Panc1 (cell line): ENCODE results near the gene YLPM1. TPM values are rescaled to one million over a fixed set of nuclear protein-coding genes. Genes with fewer than 3 reads are reported as not detected.

Source experiments
- ATAC-seq: fragments of 200-7000 bp; cut with Tn5 transposase; 2 replicates; pipeline ENCODE4 v1.9.1; 2020; ENCODE audit warnings: mild to moderate bottlenecking, moderate library complexity
- BruUV-seq: library from RNA; stranded (reverse); fragments of 400-500 nt; replicated peaks from 2 replicates; lab custom pipeline; 2021; lab: Mats Ljungman, UMichigan
- CTCF ChIA-PET: fragments of 300-600 bp; sonication (Branson Sonifier 250); formaldehyde crosslinking; loops from one replicate; lab custom pipeline; 2022; ENCODE audit warnings: antibody characterized with exemption; lab: Charles Lee
- POLR2A ChIA-PET: fragments of 300-600 bp; sonication (Branson Sonifier 250); formaldehyde crosslinking; loops from one replicate; lab custom pipeline; 2022; ENCODE audit warnings: antibody characterized with exemption; lab: Charles Lee
- DNase-seq: peaks from one replicate; pipeline ENCODE4 v3.0.0-alpha.2; 2010; ENCODE audit warnings: low read depth, low spot score
- H3K27ac ChIP-seq: 2 replicates; pipeline ENCODE4 v1.5.1; 2011; ENCODE audit warnings: mild to moderate bottlenecking, low read length, inconsistent platforms
- H3K27me3 ChIP-seq: fragments of 200-500 bp; sonication (Bioruptor generic); 2 replicates; pipeline ENCODE4 v1.6.0; 2014; ENCODE audit warnings: low read length, inconsistent platforms; ENCODE audit not compliant: control insufficient read depth, insufficient read depth
- H3K36me3 ChIP-seq: fragments of 200-500 bp; sonication (Bioruptor generic); 2 replicates; pipeline ENCODE4 v1.5.1; 2014; ENCODE audit warnings: inconsistent platforms, mild to moderate bottlenecking, low read length, moderate library complexity; ENCODE audit not compliant: control insufficient read depth, insufficient read depth
- H3K4me1 ChIP-seq: 2 replicates; pipeline ENCODE4 v1.5.1; 2011; ENCODE audit warnings: inconsistent platforms, mild to moderate bottlenecking, low read length, moderate library complexity; ENCODE audit not compliant: control insufficient read depth, insufficient read depth
- H3K4me3 ChIP-seq, 2 experiments: 2 replicates each; pipeline ENCODE4 v1.5.1; 2011 to 2012; ENCODE audit warnings: low read depth in 2 of 2, low read length in 2 of 2, mild to moderate bottlenecking in 2 of 2, inconsistent platforms in 1 of 2, moderate library complexity in 1 of 2
- H3K9me3 ChIP-seq: fragments of 200-500 bp; sonication (Bioruptor generic); 2 replicates; pipeline ENCODE4 v1.5.1; 2014; ENCODE audit warnings: low read depth, mild to moderate bottlenecking, inconsistent platforms, low read length, moderate library complexity; ENCODE audit not compliant: control insufficient read depth, insufficient read depth
- POLR2AphosphoS5 ChIP-seq: IDR thresholded peaks from 2 replicates; pipeline ENCODE4 v1.6.1; 2012; ENCODE audit warnings: mild to moderate bottlenecking, low read depth, low read length, moderate library complexity
- SIN3A ChIP-seq: IDR thresholded peaks from 2 replicates; pipeline ENCODE4 v1.6.1; 2012; ENCODE audit warnings: low read depth, mild to moderate bottlenecking, low read length, moderate library complexity, borderline replicate concordance; ENCODE audit not compliant: insufficient read depth
- TCF7L2 ChIP-seq: IDR thresholded peaks from 2 replicates; pipeline ENCODE4 v1.6.1; 2011; ENCODE audit warnings: mild to moderate bottlenecking, low read depth, low read length, inconsistent platforms
- in situ Hi-C: cut with HindIII; loops from 2 replicates; pipeline ENCODE4 v1.10.0; 2016; ENCODE audit warnings: low sequenced_read_pairs, low pct_unique_long_range_greater_than_20kb
- intact Hi-C: fragments of 100-400 bp; cut with micrococcal nuclease; formaldehyde crosslinking; loops from one replicate; pipeline ENCODE4 v1.10.0; 2022; ENCODE audit not compliant: unreplicated experiment
- total RNA-seq: library from RNA; stranded (reverse); gene quantifications from one replicate; pipeline ENCODE4 v1.2.1, GENCODE V29; 2021; ENCODE audit not compliant: unreplicated experiment
- TF ChIP-seq, protein P1 (sequence below): fragments of 450-650 bp; IDR thresholded peaks from 2 replicates; pipeline ENCODE4 v1.5.1; 2017; ENCODE audit warnings: mild to moderate bottlenecking
- TF ChIP-seq, protein P2 (sequence below), 2 experiments: IDR thresholded peaks; 2 replicates each; pipeline ENCODE4 v1.6.1; 2011 to 2012; ENCODE audit warnings: low read depth in 2 of 2, control low read depth in 1 of 2, low read length in 1 of 2, mild to moderate bottlenecking in 1 of 2, moderate library complexity in 1 of 2; ENCODE audit not compliant: insufficient read depth in 1 of 2

The YLPM1 gene
- total RNA-seq, 1 experiment from 2014 or later, result 38.9 TPM

DNA sequence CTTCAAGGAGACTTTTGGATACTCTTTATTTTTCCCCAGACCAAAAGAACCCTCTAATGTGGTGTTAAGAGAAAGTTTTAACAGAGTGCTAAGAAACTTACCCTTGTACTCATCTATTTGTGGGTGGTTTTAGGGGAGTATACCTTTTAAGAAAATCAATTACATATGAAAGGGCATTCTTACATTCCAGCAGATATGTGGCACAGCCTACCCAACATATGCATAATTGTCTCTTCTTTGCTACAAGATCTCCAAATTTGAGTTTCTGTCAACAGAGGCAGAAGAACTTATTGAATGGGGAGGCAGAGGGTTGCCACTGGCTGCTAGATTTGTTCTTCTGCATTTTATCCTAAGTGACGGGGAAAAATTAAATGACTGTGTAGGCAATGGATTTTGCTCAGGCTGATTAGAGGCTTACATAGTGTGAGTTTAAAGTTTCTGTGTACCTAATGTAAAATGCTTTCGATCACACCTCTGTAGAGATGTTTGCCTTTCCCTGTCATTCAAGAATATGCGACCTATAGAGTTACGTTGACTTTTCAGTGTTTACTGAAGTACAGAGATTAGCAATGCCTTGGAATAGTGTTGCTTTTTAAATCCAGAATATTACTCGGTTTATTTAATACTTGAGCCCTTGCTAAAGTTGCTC, 58.3 kb downstream of the YLPM1 start:
- ATAC-seq, result no peak
- in situ Hi-C loops (no loop called here), intact Hi-C loops (no loop called here)
- no peaks in the 10 kb centered on the region for H3K9me3 ChIP-seq
- no peaks in the 10 kb centered on the region for H3K4me1 ChIP-seq
- H3K4me3 ChIP-seq, result no peak overlapping the region
- no TSS peak for BruUV-seq
- TF ChIP-seq SIN3A (no peak), TCF7L2 (no peak), POLR2AphosphoS5 (no peak)
- TF ChIP-seq, protein P1, sequence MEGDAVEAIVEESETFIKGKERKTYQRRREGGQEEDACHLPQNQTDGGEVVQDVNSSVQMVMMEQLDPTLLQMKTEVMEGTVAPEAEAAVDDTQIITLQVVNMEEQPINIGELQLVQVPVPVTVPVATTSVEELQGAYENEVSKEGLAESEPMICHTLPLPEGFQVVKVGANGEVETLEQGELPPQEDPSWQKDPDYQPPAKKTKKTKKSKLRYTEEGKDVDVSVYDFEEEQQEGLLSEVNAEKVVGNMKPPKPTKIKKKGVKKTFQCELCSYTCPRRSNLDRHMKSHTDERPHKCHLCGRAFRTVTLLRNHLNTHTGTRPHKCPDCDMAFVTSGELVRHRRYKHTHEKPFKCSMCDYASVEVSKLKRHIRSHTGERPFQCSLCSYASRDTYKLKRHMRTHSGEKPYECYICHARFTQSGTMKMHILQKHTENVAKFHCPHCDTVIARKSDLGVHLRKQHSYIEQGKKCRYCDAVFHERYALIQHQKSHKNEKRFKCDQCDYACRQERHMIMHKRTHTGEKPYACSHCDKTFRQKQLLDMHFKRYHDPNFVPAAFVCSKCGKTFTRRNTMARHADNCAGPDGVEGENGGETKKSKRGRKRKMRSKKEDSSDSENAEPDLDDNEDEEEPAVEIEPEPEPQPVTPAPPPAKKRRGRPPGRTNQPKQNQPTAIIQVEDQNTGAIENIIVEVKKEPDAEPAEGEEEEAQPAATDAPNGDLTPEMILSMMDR, result no peak
- TF ChIP-seq, protein P2, sequence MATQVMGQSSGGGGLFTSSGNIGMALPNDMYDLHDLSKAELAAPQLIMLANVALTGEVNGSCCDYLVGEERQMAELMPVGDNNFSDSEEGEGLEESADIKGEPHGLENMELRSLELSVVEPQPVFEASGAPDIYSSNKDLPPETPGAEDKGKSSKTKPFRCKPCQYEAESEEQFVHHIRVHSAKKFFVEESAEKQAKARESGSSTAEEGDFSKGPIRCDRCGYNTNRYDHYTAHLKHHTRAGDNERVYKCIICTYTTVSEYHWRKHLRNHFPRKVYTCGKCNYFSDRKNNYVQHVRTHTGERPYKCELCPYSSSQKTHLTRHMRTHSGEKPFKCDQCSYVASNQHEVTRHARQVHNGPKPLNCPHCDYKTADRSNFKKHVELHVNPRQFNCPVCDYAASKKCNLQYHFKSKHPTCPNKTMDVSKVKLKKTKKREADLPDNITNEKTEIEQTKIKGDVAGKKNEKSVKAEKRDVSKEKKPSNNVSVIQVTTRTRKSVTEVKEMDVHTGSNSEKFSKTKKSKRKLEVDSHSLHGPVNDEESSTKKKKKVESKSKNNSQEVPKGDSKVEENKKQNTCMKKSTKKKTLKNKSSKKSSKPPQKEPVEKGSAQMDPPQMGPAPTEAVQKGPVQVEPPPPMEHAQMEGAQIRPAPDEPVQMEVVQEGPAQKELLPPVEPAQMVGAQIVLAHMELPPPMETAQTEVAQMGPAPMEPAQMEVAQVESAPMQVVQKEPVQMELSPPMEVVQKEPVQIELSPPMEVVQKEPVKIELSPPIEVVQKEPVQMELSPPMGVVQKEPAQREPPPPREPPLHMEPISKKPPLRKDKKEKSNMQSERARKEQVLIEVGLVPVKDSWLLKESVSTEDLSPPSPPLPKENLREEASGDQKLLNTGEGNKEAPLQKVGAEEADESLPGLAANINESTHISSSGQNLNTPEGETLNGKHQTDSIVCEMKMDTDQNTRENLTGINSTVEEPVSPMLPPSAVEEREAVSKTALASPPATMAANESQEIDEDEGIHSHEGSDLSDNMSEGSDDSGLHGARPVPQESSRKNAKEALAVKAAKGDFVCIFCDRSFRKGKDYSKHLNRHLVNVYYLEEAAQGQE (IDR thresholded peaks at IDR 0.05; ENCODE audit: insufficient read depth in 1 of 2, low read depth in 2 of 2, low read length in 1 of 2), result no peak
- peaks cover 19% of the 10 kb centered on the region for H3K36me3 ChIP-seq
- no peaks in the 10 kb centered on the region for H3K27me3 ChIP-seq
- POLR2A ChIA-PET, result no interaction called here
- no peak overlapping the region for H3K27ac ChIP-seq
- CTCF ChIA-PET, result no interaction called here
- no peak for DNase-seq

DNA sequence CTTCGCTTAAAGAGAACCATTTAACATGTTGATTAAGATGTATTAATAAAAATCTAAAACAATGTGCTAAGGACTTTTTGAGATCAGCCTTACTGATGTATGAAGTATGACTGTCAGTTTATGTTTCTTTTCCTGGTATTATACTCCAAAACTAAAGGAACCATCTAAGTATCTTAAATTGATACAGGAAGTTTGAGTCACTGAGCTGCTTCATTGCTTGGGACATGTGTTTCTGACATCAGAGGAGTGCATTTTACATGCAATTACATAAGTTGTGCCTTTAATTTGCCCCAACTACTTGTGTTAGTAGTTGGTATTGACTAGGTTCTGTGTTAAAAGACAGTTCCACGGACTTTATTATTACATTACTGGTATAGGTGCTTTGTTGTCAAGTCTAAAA, 61.9 kb downstream of the YLPM1 start:
- intact Hi-C loops (no loop called here), in situ Hi-C loops (no loop called here)
- no peaks in the 10 kb centered on the region for H3K27me3 ChIP-seq
- ATAC-seq (no peak), DNase-seq (no peak)
- no peak overlapping the region for H3K4me3 ChIP-seq
- H3K36me3 ChIP-seq, result peaks cover 5% of the 10 kb centered on the region; the same call in 1 of the 2 replicates
- TF ChIP-seq, protein P1, result no peak
- no peak for TF ChIP-seq SIN3A
- no peak for TF ChIP-seq TCF7L2
- TF ChIP-seq, protein P2 (IDR thresholded peaks at IDR 0.05; ENCODE audit: insufficient read depth in 1 of 2, low read depth in 2 of 2, low read length in 1 of 2), result no peak
- no peak for TF ChIP-seq POLR2AphosphoS5
- POLR2A ChIA-PET, result no interaction called here
- H3K4me1 ChIP-seq, result no peaks in the 10 kb centered on the region
- H3K27ac ChIP-seq, result no peak overlapping the region
- CTCF ChIA-PET, result no interaction called here
- no TSS peak for BruUV-seq
- H3K9me3 ChIP-seq, result no peaks in the 10 kb centered on the region
